Panc1 (cell line): ENCODE data around the gene LEPROT. TPM values are rescaled to one million over a fixed set of nuclear protein-coding genes. Genes with fewer than 3 reads are reported as not detected.

ENCODE experiments used
- ATAC-seq: fragments of 200-7000 bp; cut with Tn5 transposase; 2 replicates; pipeline ENCODE4 v1.9.1; 2020; ENCODE audit warnings: mild to moderate bottlenecking, moderate library complexity
- BruUV-seq: library from RNA; stranded (reverse); fragments of 400-500 nt; replicated peaks from 2 replicates; lab custom pipeline; 2021; lab: Mats Ljungman, UMichigan
- CTCF ChIA-PET: fragments of 300-600 bp; sonication (Branson Sonifier 250); formaldehyde crosslinking; loops from one replicate; lab custom pipeline; 2022; ENCODE audit warnings: antibody characterized with exemption; lab: Charles Lee
- POLR2A ChIA-PET: fragments of 300-600 bp; sonication (Branson Sonifier 250); formaldehyde crosslinking; loops from one replicate; lab custom pipeline; 2022; ENCODE audit warnings: antibody characterized with exemption; lab: Charles Lee
- DNase-seq: peaks from one replicate; pipeline ENCODE4 v3.0.0-alpha.2; 2010; ENCODE audit warnings: low read depth, low spot score
- H3K27ac ChIP-seq: 2 replicates; pipeline ENCODE4 v1.5.1; 2011; ENCODE audit warnings: mild to moderate bottlenecking, low read length, inconsistent platforms
- H3K27me3 ChIP-seq: fragments of 200-500 bp; sonication (Bioruptor generic); 2 replicates; pipeline ENCODE4 v1.6.0; 2014; ENCODE audit warnings: low read length, inconsistent platforms; ENCODE audit not compliant: control insufficient read depth, insufficient read depth
- H3K36me3 ChIP-seq: fragments of 200-500 bp; sonication (Bioruptor generic); 2 replicates; pipeline ENCODE4 v1.5.1; 2014; ENCODE audit warnings: inconsistent platforms, mild to moderate bottlenecking, low read length, moderate library complexity; ENCODE audit not compliant: control insufficient read depth, insufficient read depth
- H3K4me1 ChIP-seq: 2 replicates; pipeline ENCODE4 v1.5.1; 2011; ENCODE audit warnings: inconsistent platforms, mild to moderate bottlenecking, low read length, moderate library complexity; ENCODE audit not compliant: control insufficient read depth, insufficient read depth
- H3K4me3 ChIP-seq, 2 experiments: 2 replicates each; pipeline ENCODE4 v1.5.1; 2011 to 2012; ENCODE audit warnings: low read depth in 2 of 2, low read length in 2 of 2, mild to moderate bottlenecking in 2 of 2, inconsistent platforms in 1 of 2, moderate library complexity in 1 of 2
- H3K9me3 ChIP-seq: fragments of 200-500 bp; sonication (Bioruptor generic); 2 replicates; pipeline ENCODE4 v1.5.1; 2014; ENCODE audit warnings: low read depth, mild to moderate bottlenecking, inconsistent platforms, low read length, moderate library complexity; ENCODE audit not compliant: control insufficient read depth, insufficient read depth
- POLR2AphosphoS5 ChIP-seq: IDR thresholded peaks from 2 replicates; pipeline ENCODE4 v1.6.1; 2012; ENCODE audit warnings: mild to moderate bottlenecking, low read depth, low read length, moderate library complexity
- SIN3A ChIP-seq: IDR thresholded peaks from 2 replicates; pipeline ENCODE4 v1.6.1; 2012; ENCODE audit warnings: low read depth, mild to moderate bottlenecking, low read length, moderate library complexity, borderline replicate concordance; ENCODE audit not compliant: insufficient read depth
- TCF7L2 ChIP-seq: IDR thresholded peaks from 2 replicates; pipeline ENCODE4 v1.6.1; 2011; ENCODE audit warnings: mild to moderate bottlenecking, low read depth, low read length, inconsistent platforms
- in situ Hi-C: cut with HindIII; loops from 2 replicates; pipeline ENCODE4 v1.10.0; 2016; ENCODE audit warnings: low sequenced_read_pairs, low pct_unique_long_range_greater_than_20kb
- intact Hi-C: fragments of 100-400 bp; cut with micrococcal nuclease; formaldehyde crosslinking; loops from one replicate; pipeline ENCODE4 v1.10.0; 2022; ENCODE audit not compliant: unreplicated experiment
- total RNA-seq: library from RNA; stranded (reverse); gene quantifications from one replicate; pipeline ENCODE4 v1.2.1, GENCODE V29; 2021; ENCODE audit not compliant: unreplicated experiment
- TF ChIP-seq, protein P1 (sequence below), 2 experiments: IDR thresholded peaks; 2 replicates each; pipeline ENCODE4 v1.6.1; 2011 to 2012; ENCODE audit warnings: low read depth in 2 of 2, control low read depth in 1 of 2, low read length in 1 of 2, mild to moderate bottlenecking in 1 of 2, moderate library complexity in 1 of 2; ENCODE audit not compliant: insufficient read depth in 1 of 2
- TF ChIP-seq, protein P2 (sequence below): fragments of 450-650 bp; IDR thresholded peaks from 2 replicates; pipeline ENCODE4 v1.5.1; 2017; ENCODE audit warnings: mild to moderate bottlenecking

The LEPROT gene
- total RNA-seq, 1 experiment from 2014 or later: 53.6 TPM

DNA sequence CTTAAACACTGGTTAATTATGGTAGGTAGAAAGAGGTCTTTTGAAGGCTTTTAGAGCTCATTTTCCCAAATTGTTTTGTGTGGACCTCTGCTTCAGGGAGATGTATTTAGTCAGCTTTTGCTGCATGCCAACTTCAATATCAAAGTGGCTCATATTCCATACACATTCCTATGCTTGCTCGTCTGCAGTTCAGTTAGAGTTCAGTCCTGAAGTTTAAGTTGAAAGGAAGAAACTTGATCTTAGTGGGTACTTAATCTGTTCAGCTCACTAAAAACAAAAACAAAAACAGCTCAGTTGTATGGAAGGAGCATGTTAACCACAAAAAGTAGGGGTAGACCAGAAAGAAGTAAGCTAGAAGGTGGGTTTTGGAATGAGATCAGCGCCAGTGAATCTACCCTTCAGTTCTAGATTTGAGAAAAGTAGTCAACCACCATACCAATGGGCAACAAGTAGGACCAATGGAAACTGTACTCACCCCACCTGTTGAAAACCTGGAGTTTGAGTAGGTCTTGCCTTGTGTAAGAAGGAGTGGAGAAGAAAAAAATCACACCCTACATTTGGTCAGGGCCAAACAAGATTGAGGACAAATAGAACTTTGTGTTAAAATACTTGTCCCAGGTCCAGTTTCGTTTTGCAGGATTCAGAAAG is 58.0 kb downstream of the LEPROT start:
- no peak for TF ChIP-seq TCF7L2
- TF ChIP-seq, protein P1, sequence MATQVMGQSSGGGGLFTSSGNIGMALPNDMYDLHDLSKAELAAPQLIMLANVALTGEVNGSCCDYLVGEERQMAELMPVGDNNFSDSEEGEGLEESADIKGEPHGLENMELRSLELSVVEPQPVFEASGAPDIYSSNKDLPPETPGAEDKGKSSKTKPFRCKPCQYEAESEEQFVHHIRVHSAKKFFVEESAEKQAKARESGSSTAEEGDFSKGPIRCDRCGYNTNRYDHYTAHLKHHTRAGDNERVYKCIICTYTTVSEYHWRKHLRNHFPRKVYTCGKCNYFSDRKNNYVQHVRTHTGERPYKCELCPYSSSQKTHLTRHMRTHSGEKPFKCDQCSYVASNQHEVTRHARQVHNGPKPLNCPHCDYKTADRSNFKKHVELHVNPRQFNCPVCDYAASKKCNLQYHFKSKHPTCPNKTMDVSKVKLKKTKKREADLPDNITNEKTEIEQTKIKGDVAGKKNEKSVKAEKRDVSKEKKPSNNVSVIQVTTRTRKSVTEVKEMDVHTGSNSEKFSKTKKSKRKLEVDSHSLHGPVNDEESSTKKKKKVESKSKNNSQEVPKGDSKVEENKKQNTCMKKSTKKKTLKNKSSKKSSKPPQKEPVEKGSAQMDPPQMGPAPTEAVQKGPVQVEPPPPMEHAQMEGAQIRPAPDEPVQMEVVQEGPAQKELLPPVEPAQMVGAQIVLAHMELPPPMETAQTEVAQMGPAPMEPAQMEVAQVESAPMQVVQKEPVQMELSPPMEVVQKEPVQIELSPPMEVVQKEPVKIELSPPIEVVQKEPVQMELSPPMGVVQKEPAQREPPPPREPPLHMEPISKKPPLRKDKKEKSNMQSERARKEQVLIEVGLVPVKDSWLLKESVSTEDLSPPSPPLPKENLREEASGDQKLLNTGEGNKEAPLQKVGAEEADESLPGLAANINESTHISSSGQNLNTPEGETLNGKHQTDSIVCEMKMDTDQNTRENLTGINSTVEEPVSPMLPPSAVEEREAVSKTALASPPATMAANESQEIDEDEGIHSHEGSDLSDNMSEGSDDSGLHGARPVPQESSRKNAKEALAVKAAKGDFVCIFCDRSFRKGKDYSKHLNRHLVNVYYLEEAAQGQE (IDR thresholded peaks at IDR 0.05; ENCODE audit: insufficient read depth in 1 of 2, low read depth in 2 of 2, low read length in 1 of 2): no peak
- TF ChIP-seq, protein P2, sequence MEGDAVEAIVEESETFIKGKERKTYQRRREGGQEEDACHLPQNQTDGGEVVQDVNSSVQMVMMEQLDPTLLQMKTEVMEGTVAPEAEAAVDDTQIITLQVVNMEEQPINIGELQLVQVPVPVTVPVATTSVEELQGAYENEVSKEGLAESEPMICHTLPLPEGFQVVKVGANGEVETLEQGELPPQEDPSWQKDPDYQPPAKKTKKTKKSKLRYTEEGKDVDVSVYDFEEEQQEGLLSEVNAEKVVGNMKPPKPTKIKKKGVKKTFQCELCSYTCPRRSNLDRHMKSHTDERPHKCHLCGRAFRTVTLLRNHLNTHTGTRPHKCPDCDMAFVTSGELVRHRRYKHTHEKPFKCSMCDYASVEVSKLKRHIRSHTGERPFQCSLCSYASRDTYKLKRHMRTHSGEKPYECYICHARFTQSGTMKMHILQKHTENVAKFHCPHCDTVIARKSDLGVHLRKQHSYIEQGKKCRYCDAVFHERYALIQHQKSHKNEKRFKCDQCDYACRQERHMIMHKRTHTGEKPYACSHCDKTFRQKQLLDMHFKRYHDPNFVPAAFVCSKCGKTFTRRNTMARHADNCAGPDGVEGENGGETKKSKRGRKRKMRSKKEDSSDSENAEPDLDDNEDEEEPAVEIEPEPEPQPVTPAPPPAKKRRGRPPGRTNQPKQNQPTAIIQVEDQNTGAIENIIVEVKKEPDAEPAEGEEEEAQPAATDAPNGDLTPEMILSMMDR: no peak
- TF ChIP-seq POLR2AphosphoS5: no peak
- no peak for TF ChIP-seq SIN3A
- in situ Hi-C loops: no loop called here
- POLR2A ChIA-PET: no interaction called here
- Histone ChIP-seq H3K4me3 (no peak overlapping the region), H3K9me3 (no peaks in the 10 kb centered on the region), H3K4me1 (no peaks in the 10 kb centered on the region), H3K27ac (no peak overlapping the region), H3K27me3 (no peaks in the 10 kb centered on the region), H3K36me3 (no peaks in the 10 kb centered on the region)
- intact Hi-C loops: no loop called here
- no peak for ATAC-seq
- CTCF ChIA-PET: no interaction called here
- no peak for DNase-seq
- BruUV-seq: no TSS peak

DNA sequence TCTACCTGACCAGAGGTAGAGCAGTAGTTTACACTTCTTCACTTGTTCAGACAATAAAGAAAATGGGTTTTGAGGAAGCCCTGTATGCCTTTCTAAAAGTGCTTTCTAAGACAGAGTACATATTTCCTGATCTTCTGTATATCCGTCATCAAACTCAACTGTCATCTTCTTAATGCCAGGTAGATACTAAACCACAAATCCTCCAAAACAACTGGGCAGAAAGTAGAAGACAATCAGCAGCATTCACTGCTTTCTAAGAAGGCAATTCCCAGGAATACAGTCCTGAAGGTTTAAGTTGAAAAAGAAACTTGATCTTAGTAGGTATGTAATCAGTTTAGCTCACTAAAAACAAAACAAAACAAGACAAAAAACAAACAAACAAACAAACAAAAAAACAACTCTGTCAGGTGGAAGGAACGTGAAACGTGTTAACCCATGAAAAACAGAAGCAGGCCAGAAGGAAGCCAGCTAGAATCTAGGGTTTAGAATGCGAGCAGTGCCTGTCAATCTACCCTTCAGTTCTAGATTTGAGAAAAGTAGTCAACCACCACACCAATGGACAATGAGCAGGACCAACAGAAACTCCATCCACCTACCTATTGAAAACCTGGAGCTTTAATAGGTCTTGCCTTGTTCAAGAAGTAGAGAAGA is 59.2 kb downstream of the LEPROT start:
- ChIA-PET CTCF (interaction anchor here (0.7 kb wide), 1 partner anchor 135 kb away, joined by 3 read pairs; no protein-coding TSS in a partner anchor), POLR2A (no interaction called here)
- Histone ChIP-seq H3K9me3 (no peaks in the 10 kb centered on the region), H3K27ac (no peak overlapping the region), H3K36me3 (no peaks in the 10 kb centered on the region), H3K4me1 (no peaks in the 10 kb centered on the region), H3K4me3 (no peak overlapping the region), H3K27me3 (no peaks in the 10 kb centered on the region)
- DNase-seq (no peak), ATAC-seq (no peak)
- BruUV-seq: no TSS peak
- no peak for TF ChIP-seq POLR2AphosphoS5
- TF ChIP-seq, protein P1 (IDR thresholded peaks at IDR 0.05; ENCODE audit: insufficient read depth in 1 of 2, low read depth in 2 of 2, low read length in 1 of 2): no peak
- TF ChIP-seq TCF7L2: no peak
- TF ChIP-seq, protein P2: no peak
- no peak for TF ChIP-seq SIN3A
- in situ Hi-C loops (no loop called here), intact Hi-C loops (no loop called here)
